Activated CD8-positive, alpha-beta memory T cell treated with anti-CD3 and anti-CD28 coated beads, Interleukin-2, amount 10 ng/mL, durations not matched to agents 7 days and 5 days (primary cell): ENCODE results near the gene PASD1. TPM values are rescaled to one million over a fixed set of nuclear protein-coding genes. Genes with fewer than 3 reads are reported as not detected.
"Not testable (repeated sequence)": the region's sequence is repeated elsewhere in the genome, so short reads cannot be mapped to it uniquely, and the experiment has no call there.

Experiments used
- ATAC-seq: fragments of 150-1000 bp; cut with Tn5 transposase; one replicate; pipeline ENCODE4 v1.10.0; 2021; ENCODE audit warnings: moderate library complexity
- CTCF ChIA-PET: fragments of 350-600 bp; sonication (Branson Sonifier 250); formaldehyde crosslinking; loops from one replicate; lab custom pipeline; 2021; ENCODE audit warnings: antibody characterized with exemption; lab: Charles Lee
- DNase-seq: peaks from one replicate; pipeline ENCODE4 v3.0.0-alpha.2; 2020
- H3K27ac Mint-ChIP-seq: one replicate; pipeline ENCODE4 v1.8.0; 2021; ENCODE audit warnings: mild to moderate bottlenecking, mixed read lengths
- H3K27me3 Mint-ChIP-seq: one replicate; pipeline ENCODE4 v1.8.0; 2021; ENCODE audit warnings: mixed read lengths
- H3K36me3 Mint-ChIP-seq: one replicate; pipeline ENCODE4 v1.8.0; 2021; ENCODE audit warnings: mild to moderate bottlenecking, mixed read lengths
- H3K4me1 Mint-ChIP-seq: one replicate; pipeline ENCODE4 v1.8.0; 2021; ENCODE audit warnings: mixed read lengths
- H3K4me3 Mint-ChIP-seq: one replicate; pipeline ENCODE4 v1.8.0; 2021; ENCODE audit warnings: mild to moderate bottlenecking, moderate library complexity, mixed read lengths
- H3K9me3 Mint-ChIP-seq: one replicate; pipeline ENCODE4 v1.8.0; 2022; ENCODE audit warnings: low read depth, mixed read lengths
- total RNA-seq, 2 experiments: library from RNA; stranded (reverse); gene quantifications; one replicate each; pipeline ENCODE4 v1.2.3, GENCODE V29; 2021

Gene PASD1
- total RNA-seq, 2 experiments from 2014 or later: not detected

GRCh38 chrX:151563003-151563402 lies 472 bp upstream of the PASD1 start:
- DNase-seq, H3K4me1 Mint-ChIP-seq, CTCF ChIA-PET, ATAC-seq, H3K27me3 Mint-ChIP-seq, H3K9me3 Mint-ChIP-seq, H3K4me3 Mint-ChIP-seq, H3K27ac Mint-ChIP-seq, H3K36me3 Mint-ChIP-seq: not testable (repeated sequence)

- Mint-ChIP-seq H3K27ac (no peak overlapping the region), H3K27me3 (peaks cover 5% of the 10 kb centered on the region), H3K4me1 (no peaks in the 10 kb centered on the region), H3K36me3 (no peaks in the 10 kb centered on the region), H3K9me3 (no peaks in the 10 kb centered on the region), H3K4me3 (no peak overlapping the region)
- DNase-seq: no peak
- ATAC-seq: no peak
- CTCF ChIA-PET: no interaction called here
Measured at GRCh38 chrX:151564035-151564434, 560 bp downstream of the PASD1 start.

- H3K27me3 Mint-ChIP-seq: peaks cover 13% of the 10 kb centered on the region
- H3K36me3 Mint-ChIP-seq, ATAC-seq, DNase-seq, CTCF ChIA-PET, H3K4me1 Mint-ChIP-seq, H3K9me3 Mint-ChIP-seq, H3K4me3 Mint-ChIP-seq, H3K27ac Mint-ChIP-seq: not testable (repeated sequence)
Measured at GRCh38 chrX:151566872-151567271, 3.4 kb downstream of the PASD1 start.

GRCh38 chrX:151570561-151570960 lies 7.1 kb downstream of the PASD1 start:
- Mint-ChIP-seq H3K9me3 (no peaks in the 10 kb centered on the region), H3K4me1 (no peaks in the 10 kb centered on the region), H3K27ac (no peak overlapping the region), H3K27me3 (peaks cover 15% of the 10 kb centered on the region), H3K4me3 (no peak overlapping the region), H3K36me3 (no peaks in the 10 kb centered on the region)
- CTCF ChIA-PET: no interaction called here
- ATAC-seq (no peak), DNase-seq (no peak)

GRCh38 chrX:151593384-151593783 lies 29.9 kb downstream of the PASD1 start:
- H3K27ac Mint-ChIP-seq, H3K9me3 Mint-ChIP-seq, H3K27me3 Mint-ChIP-seq, CTCF ChIA-PET, H3K4me1 Mint-ChIP-seq, DNase-seq, H3K36me3 Mint-ChIP-seq, H3K4me3 Mint-ChIP-seq, ATAC-seq: not testable (repeated sequence)

GRCh38 chrX:151596282-151596681 lies 32.8 kb downstream of the PASD1 start:
- Mint-ChIP-seq H3K27me3 (no peaks in the 10 kb centered on the region), H3K9me3 (no peaks in the 10 kb centered on the region), H3K4me3 (no peak overlapping the region), H3K4me1 (no peaks in the 10 kb centered on the region), H3K27ac (no peak overlapping the region), H3K36me3 (no peaks in the 10 kb centered on the region)
- DNase-seq (no peak), ATAC-seq (no peak)
- CTCF ChIA-PET: no interaction called here

GRCh38 chrX:151604931-151605330 lies 41.5 kb downstream of the PASD1 start:
- CTCF ChIA-PET: no interaction called here
- no peak for ATAC-seq
- Mint-ChIP-seq H3K4me3 (no peak overlapping the region), H3K36me3 (no peaks in the 10 kb centered on the region), H3K4me1 (no peaks in the 10 kb centered on the region), H3K27me3 (no peaks in the 10 kb centered on the region), H3K27ac (no peak overlapping the region), H3K9me3 (no peaks in the 10 kb centered on the region)
- no peak for DNase-seq

GRCh38 chrX:151609222-151609621 lies 45.7 kb downstream of the PASD1 start:
- ATAC-seq (no peak), DNase-seq (no peak)
- Mint-ChIP-seq H3K4me3 (no peak overlapping the region), H3K27me3 (no peaks in the 10 kb centered on the region), H3K4me1 (no peaks in the 10 kb centered on the region), H3K9me3 (no peaks in the 10 kb centered on the region), H3K27ac (no peak overlapping the region), H3K36me3 (no peaks in the 10 kb centered on the region)
- CTCF ChIA-PET: no interaction called here

- DNase-seq (no peak), ATAC-seq (no peak)
- H3K9me3 Mint-ChIP-seq: no peaks in the 10 kb centered on the region
- H3K36me3 Mint-ChIP-seq: no peaks in the 10 kb centered on the region
- no peak overlapping the region for H3K4me3 Mint-ChIP-seq
- peaks cover 4% of the 10 kb centered on the region for H3K27me3 Mint-ChIP-seq
- H3K27ac Mint-ChIP-seq: no peak overlapping the region
- no peaks in the 10 kb centered on the region for H3K4me1 Mint-ChIP-seq
- CTCF ChIA-PET: no interaction called here
Measured at GRCh38 chrX:151621422-151621821, 57.9 kb downstream of the PASD1 start.

- ATAC-seq (no peak), DNase-seq (no peak)
- no peak overlapping the region for H3K4me3 Mint-ChIP-seq
- H3K4me1 Mint-ChIP-seq: no peaks in the 10 kb centered on the region
- H3K36me3 Mint-ChIP-seq: no peaks in the 10 kb centered on the region
- no peaks in the 10 kb centered on the region for H3K9me3 Mint-ChIP-seq
- H3K27me3 Mint-ChIP-seq: peaks cover 4% of the 10 kb centered on the region
- CTCF ChIA-PET: no interaction called here
- H3K27ac Mint-ChIP-seq: no peak overlapping the region
Measured at GRCh38 chrX:151624677-151625076, 61.2 kb downstream of the PASD1 start.

- no peak overlapping the region for H3K4me3 Mint-ChIP-seq
- CTCF ChIA-PET: no interaction called here
- ATAC-seq (no peak), DNase-seq (no peak)
- H3K36me3 Mint-ChIP-seq: no peaks in the 10 kb centered on the region
- no peaks in the 10 kb centered on the region for H3K27me3 Mint-ChIP-seq
- H3K27ac Mint-ChIP-seq: no peak overlapping the region
- H3K4me1 Mint-ChIP-seq: no peaks in the 10 kb centered on the region
- no peaks in the 10 kb centered on the region for H3K9me3 Mint-ChIP-seq
Measured at GRCh38 chrX:151631822-151632221, 68.3 kb downstream of the PASD1 start.

- Mint-ChIP-seq H3K4me1 (no peaks in the 10 kb centered on the region), H3K9me3 (no peaks in the 10 kb centered on the region), H3K4me3 (no peak overlapping the region), H3K27me3 (no peaks in the 10 kb centered on the region), H3K27ac (no peak overlapping the region), H3K36me3 (no peaks in the 10 kb centered on the region)
- CTCF ChIA-PET: no interaction called here
- DNase-seq: no peak
- ATAC-seq: no peak
Measured at GRCh38 chrX:151633157-151633556, 69.7 kb downstream of the PASD1 start.

GRCh38 chrX:151634937-151635336 lies 71.5 kb downstream of the PASD1 start:
- ATAC-seq (no peak), DNase-seq (no peak)
- no peaks in the 10 kb centered on the region for H3K36me3 Mint-ChIP-seq
- H3K9me3 Mint-ChIP-seq: no peaks in the 10 kb centered on the region
- no peaks in the 10 kb centered on the region for H3K4me1 Mint-ChIP-seq
- no peaks in the 10 kb centered on the region for H3K27me3 Mint-ChIP-seq
- H3K27ac Mint-ChIP-seq: no peak overlapping the region
- CTCF ChIA-PET: no interaction called here
- no peak overlapping the region for H3K4me3 Mint-ChIP-seq

GRCh38 chrX:151641564-151641963 lies 78.1 kb downstream of the PASD1 start:
- Mint-ChIP-seq H3K27ac (no peak overlapping the region), H3K9me3 (no peaks in the 10 kb centered on the region), H3K27me3 (no peaks in the 10 kb centered on the region), H3K4me3 (no peak overlapping the region), H3K36me3 (no peaks in the 10 kb centered on the region), H3K4me1 (no peaks in the 10 kb centered on the region)
- CTCF ChIA-PET: interaction anchor here (0.7 kb wide), 1 partner anchor 18 kb away, joined by 3 read pairs; no protein-coding TSS in a partner anchor
- DNase-seq (no peak), ATAC-seq (no peak)

GRCh38 chrX:151675121-151675746 lies 111.8 kb downstream of the PASD1 start:
- no peaks in the 10 kb centered on the region for H3K4me1 Mint-ChIP-seq
- no peak overlapping the region for H3K4me3 Mint-ChIP-seq
- no peak for ATAC-seq
- CTCF ChIA-PET: no interaction called here
- no peaks in the 10 kb centered on the region for H3K27me3 Mint-ChIP-seq
- H3K27ac Mint-ChIP-seq: no peak overlapping the region
- no peaks in the 10 kb centered on the region for H3K36me3 Mint-ChIP-seq
- DNase-seq: no peak
- H3K9me3 Mint-ChIP-seq: no peaks in the 10 kb centered on the region
